Measurements from ENCODE around the gene GMPR.

Gene GMPR

DNA sequence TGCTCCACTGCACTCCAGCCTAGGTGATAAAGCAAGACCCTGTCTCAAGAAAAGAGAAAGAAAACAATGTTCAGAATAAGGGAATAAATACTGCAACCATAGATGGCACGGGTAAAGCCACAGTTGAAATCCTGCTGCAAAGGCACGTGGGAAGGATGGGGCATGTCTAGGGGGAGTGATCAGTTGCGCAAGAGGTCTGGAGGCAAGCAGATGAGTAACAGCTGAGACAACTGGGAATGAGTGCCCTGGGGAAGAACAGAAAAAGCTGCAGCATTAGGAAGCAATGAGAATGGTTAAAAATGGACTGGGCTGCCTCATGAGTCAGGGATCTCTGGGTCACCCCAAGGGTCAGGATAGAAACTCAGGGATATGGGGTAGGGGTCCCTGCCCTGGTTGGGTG lies 96.3 kb downstream of the GMPR start:
- DNase-seq, result no peak

DNA sequence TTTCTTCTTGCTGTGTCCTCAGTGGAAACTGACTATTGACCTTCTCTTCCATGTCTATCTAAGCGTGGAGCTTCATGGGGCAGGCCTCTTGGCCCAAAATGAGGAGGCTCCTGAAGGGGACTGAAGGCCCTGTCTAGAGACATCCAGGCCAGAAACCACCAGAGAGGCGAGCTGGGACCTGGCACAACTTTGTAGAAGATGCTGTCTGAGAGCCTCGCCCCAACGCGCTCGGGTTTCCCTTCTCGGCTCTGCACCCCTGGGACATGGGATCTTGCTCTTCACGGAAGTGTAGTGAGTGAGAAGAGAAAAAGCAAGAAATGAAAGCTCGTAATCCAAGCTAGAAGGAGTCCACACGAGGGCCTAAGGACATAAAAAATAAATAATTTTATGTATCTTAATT lies 96.8 kb downstream of the GMPR start:
- DNase-seq, result no peak

GRCh38 chr6:16336056-16336818 lies 97.8 kb downstream of the GMPR start:
- DNase-seq, result no peak

DNA sequence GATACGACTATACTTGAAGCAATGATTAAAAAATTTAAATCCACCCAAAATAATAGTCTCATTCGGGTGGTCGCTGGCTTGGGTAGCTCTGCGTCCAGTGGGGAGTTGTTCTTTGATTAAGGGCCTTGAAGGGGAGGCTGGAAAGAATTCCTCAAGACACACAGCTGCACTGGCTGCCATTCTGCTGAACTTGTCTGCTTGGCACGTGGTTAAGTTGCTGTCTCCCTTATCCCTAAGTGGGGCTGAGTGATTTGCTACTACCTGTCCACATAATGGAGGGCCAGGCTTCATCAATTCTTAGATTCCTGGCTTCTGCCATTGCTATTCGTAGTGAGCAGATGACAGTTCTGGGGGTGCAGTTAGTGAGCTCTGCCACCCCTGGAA lies 98.5 kb downstream of the GMPR start:
- DNase-seq, result no peak

DNA sequence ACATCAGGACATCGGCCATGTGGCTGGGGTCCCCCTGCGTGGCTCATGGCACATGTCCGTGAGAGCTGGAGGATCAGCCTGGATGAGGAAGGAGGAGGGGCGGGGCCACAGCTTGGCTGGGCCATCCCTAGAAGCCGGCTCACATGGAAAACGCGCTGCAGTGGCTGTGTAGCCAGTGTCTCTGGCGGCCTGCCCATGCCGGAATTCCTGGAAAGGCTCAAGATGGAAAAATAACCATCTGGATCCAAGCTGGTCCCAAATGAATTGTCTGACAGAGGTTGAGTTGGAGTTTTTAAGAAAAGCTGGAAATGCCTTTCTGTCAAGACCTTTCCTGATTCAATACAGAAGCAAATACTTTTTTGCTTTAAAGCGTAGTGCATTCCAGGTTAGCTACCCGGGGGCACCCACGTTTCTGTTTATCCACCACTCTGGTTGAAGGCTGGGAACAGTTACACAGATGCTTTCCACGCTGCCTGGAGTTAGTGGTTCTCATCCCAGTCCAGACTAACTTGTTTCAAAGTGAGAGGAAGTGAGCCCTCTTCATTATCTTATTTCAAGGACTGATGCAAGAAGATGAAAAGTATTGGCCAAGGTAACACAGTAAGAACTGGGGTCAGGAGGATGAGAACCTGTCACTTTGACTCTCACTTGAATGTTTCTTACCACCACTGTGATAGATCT lies 99.0 kb downstream of the GMPR start:
- no peak for DNase-seq

DNA sequence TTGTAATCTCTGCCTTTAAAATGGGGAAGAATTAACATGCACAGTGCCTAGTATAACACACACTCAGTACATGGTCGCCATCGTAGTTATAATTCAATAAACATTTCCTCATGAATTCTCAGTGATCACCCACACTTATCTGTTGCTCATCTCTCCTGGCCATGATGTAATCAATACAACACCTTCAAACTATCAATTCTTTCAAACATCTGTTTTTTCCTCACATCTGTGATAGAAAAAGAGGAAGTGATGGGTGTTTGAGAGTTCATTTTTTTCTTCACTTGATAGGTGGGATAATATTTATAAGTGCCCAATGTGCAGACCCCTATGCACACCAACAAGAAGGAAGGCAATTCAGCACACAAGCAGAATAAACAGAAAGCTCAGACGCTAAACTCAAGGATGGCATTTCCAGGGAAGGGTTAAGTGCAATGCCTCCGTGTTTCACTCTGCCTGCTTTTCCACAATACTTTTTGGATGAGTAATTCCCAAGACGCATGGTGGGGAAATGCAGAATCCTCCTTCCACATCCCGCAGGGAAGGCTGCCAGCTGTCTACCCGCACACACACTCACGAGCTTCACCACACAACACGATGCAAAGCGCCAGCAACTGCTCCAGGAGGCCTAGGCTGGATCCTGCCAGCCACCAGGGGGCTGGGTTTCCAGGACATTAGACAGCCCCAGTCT lies 100.3 kb downstream of the GMPR start:
- no peak for DNase-seq

GRCh38 chr6:16339265-16339587 lies 100.8 kb downstream of the GMPR start:
- no peak for DNase-seq

GRCh38 chr6:16343593-16343992 lies 105.2 kb downstream of the GMPR start:
- DNase-seq, result no peak

DNA sequence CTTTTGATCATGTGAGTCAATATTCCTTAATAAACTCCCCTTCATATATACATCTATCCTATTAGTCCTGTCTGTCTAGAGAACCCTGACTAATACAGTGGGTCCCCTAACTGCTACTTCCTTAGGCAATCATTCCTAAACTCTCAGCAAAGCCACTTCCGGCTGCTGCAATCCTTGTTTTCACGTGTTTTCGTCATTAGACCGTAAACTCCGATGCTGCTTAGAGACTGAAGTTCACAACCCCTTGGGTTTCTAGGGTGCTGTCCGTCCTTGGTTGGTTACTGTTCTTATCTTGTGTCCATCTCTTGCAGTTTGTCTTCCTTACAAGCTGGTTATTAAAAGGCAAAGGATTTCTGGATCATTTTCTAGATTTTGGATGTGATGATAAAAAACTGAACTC lies 106.4 kb downstream of the GMPR start:
- DNase-seq, result no peak

Measured in activated T-cell treated with anti-CD3 and anti-CD28 coated beads for 4 hours (primary cell).